GM12874 (cell line): ENCODE measurements around the gene ADGRG2.

Experiments used
- CTCF ChIP-seq: IDR thresholded peaks from 2 replicates; pipeline ENCODE4 v1.5.1; 2011; ENCODE audit warnings: low read depth, mild to moderate bottlenecking, control low read depth, low read length, moderate library complexity; ENCODE audit not compliant: insufficient read depth

The ADGRG2 gene

GRCh38 chrX:18997916-18998315, 124.4 kb downstream of the ADGRG2 start:
- TF ChIP-seq CTCF: no peak

GRCh38 chrX:18996536-18996935, 125.7 kb downstream of the ADGRG2 start:
- no peak for TF ChIP-seq CTCF

- TF ChIP-seq CTCF: no peak
These were observed 127.0 kb downstream of the ADGRG2 start for GRCh38 chrX:18995221-18995620.

GRCh38 chrX:18994713-18995112, 127.6 kb downstream of the ADGRG2 start:
- TF ChIP-seq CTCF: no peak

- no peak for TF ChIP-seq CTCF
These were observed 129.4 kb downstream of the ADGRG2 start for GRCh38 chrX:18992829-18993228.

- TF ChIP-seq CTCF: no peak
These were observed 137.2 kb downstream of the ADGRG2 start for GRCh38 chrX:18985186-18985435.

GRCh38 chrX:18984381-18985185, 137.7 kb downstream of the ADGRG2 start:
- no peak for TF ChIP-seq CTCF
